Sigmoid colon (tissue), 7 donors: ENCODE results near the gene OXLD1. TPM values are rescaled to one million over a fixed set of nuclear protein-coding genes. Genes with fewer than 3 reads are reported as not detected.
A peak's percentile ranks its signal among the peaks of the same experiment; 100 is the strongest.

Source experiments
- DNase-seq: peaks from one replicate; pipeline ENCODE4 v3.0.0-alpha.2; 2019
- H3K27ac ChIP-seq, 4 donors: fragments of 200-600 bp; sonication (generic); one replicate each; pipeline ENCODE4 v1.5.1; 2016 to 2019; ENCODE audit warnings: mild to moderate bottlenecking in 1 of 4
- H3K27me3 ChIP-seq, 3 donors: fragments of 200-600 bp; sonication (generic); one replicate each; pipeline ENCODE4 v1.5.1; 2019; ENCODE audit warnings: mild to moderate bottlenecking in 1 of 3
- H3K36me3 ChIP-seq, 4 donors: fragments of 200-600 bp; sonication (generic); one replicate each; pipeline ENCODE4 v1.5.1; 2016 to 2019
- H3K4me1 ChIP-seq, 4 donors: fragments of 200-600 bp; sonication (generic); one replicate each; pipeline ENCODE4 v1.5.1; 2017 to 2019
- H3K4me3 ChIP-seq, 4 donors: fragments of 200-600 bp; sonication (generic); one replicate each; pipeline ENCODE4 v1.5.1; 2017 to 2019; ENCODE audit warnings: mild to moderate bottlenecking in 2 of 4, moderate library complexity in 1 of 4
- H3K9me3 ChIP-seq, 4 donors: fragments of 200-600 bp in 3 of 4; sonication (generic) in 3 of 4; one replicate each; pipeline versions ENCODE4 v1.5.1 to v1.6.1; 2013 to 2019
- EP300 ChIP-seq, 4 donors: sonication (generic); formaldehyde crosslinking; IDR thresholded peaks; one replicate each; pipeline ENCODE4 v1.6.1; 2017; ENCODE audit warnings: antibody characterized with exemption in 4 of 4
- POLR2A ChIP-seq, 2 donors: fragments of 450-650 bp; IDR thresholded peaks; one replicate each; pipeline ENCODE4 v1.6.1; 2016; ENCODE audit warnings: antibody characterized with exemption in 2 of 2, mild to moderate bottlenecking in 2 of 2, moderate library complexity in 2 of 2
- POLR2AphosphoS5 ChIP-seq, 4 donors: sonication (generic); formaldehyde crosslinking; IDR thresholded peaks; one replicate each; pipeline ENCODE4 v1.6.1; 2017; ENCODE audit warnings: antibody characterized with exemption in 4 of 4
- WGBS, 2 donors: extraction: QIAGEN DNeasy Blood & Tissue Kit; methylation state at CpG; one replicate each; pipeline ENCODE4 v1.1.7; 2013; 5-methylcytosine and 5-hydroxymethylcytosine counted together
- intact Hi-C: fragments of 100-400 bp; cut with DNase I; formaldehyde crosslinking; loops from one replicate; pipeline ENCODE4 v1.15.1; 2023
- polyA plus RNA-seq, 3 donors: library from polyadenylated mRNA; stranded (reverse); fragments of 200-250 nt; gene quantifications; one replicate each; pipeline ENCODE4 v1.2.3, GENCODE V29; 2013
- total RNA-seq, 4 donors: library from RNA; depleted of rRNA; stranded (reverse); fragments of >200 nt; gene quantifications; one replicate each; pipeline ENCODE4 v1.1.0, GENCODE V29; 2016
- TF ChIP-seq, protein P1 (sequence below), 4 experiments: fragments of 450-650 bp in 3 of 4; fragments of 200-600 bp in 1 of 4; IDR thresholded peaks; one replicate each; pipeline ENCODE4 v1.5.1; 2016 to 2019; ENCODE audit warnings: antibody characterized with exemption in 4 of 4, mild to moderate bottlenecking in 3 of 4, moderate library complexity in 2 of 4
- donor health status: healthy with polysubstance abuse.
- donor health status: Bipolar disorder and iron deficiency.
- donor health status: healthy.

Gene OXLD1
- total and polyA plus RNA-seq, 7 donors = 14.4 to 57.5 (median 36.2) TPM

DNA sequence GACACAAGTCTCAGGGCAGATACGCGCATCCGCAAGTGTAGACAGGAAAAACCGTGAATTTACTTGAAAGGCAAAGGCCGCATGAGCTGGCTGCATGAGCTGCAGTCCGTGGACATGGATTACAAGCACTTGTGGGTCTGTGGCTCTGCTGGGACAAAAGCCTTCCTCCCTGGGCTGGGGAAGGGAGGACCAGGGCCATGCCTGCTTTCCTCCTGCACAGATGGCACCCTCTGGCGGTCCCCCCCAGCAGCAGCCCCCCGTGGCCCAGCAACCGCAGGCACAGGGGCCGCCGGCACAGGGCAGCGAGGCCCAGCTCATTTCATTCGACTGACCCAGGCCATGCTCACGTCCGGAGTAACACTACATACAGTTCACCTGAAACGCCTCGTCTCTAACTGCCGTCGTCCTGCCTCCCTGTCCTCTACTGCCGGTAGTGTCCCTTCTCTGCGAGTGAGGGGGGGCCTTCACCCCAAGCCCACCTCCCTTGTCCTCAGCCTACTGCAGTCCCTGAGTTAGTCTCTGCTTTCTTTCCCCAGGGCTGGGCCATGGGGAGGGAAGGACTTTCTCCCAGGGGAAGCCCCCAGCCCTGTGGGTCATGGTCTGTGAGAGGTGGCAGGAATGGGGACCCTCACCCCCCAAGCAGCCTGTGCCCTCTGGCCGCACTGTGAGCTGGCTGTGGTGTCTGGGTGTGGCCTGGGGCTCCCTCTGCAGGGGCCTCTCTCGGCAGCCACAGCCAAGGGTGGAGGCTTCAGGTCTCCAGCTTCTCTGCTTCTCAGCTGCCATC lies 35.1 kb upstream of the OXLD1 start:
- Histone ChIP-seq H3K27ac (peak overlapping the region in 3 of 4 donors; percentile 95 to 98 (median 96)), H3K4me3 (peak overlapping the region in 1 of 4 donors; percentile 92), H3K27me3 (no peaks in the 10 kb centered on the region), H3K36me3 (peaks cover 22 to 74% (median 25%) of the 10 kb centered on the region in 4 donors), H3K9me3 (no peaks in the 10 kb centered on the region), H3K4me1 (peaks cover 0 to 39% (median 32%) of the 10 kb centered on the region in 4 donors)
- no peak for DNase-seq
- 67 to 77% methylated on average over 23 of the region's 23 CpGs for WGBS, 2 donors
- TF ChIP-seq POLR2A (IDR thresholded peaks at IDR 0.05) (no peak), EP300 (IDR thresholded peaks at IDR 0.05) (no peak), POLR2AphosphoS5 (IDR thresholded peaks at IDR 0.05) (no peak)
- TF ChIP-seq, protein P1, sequence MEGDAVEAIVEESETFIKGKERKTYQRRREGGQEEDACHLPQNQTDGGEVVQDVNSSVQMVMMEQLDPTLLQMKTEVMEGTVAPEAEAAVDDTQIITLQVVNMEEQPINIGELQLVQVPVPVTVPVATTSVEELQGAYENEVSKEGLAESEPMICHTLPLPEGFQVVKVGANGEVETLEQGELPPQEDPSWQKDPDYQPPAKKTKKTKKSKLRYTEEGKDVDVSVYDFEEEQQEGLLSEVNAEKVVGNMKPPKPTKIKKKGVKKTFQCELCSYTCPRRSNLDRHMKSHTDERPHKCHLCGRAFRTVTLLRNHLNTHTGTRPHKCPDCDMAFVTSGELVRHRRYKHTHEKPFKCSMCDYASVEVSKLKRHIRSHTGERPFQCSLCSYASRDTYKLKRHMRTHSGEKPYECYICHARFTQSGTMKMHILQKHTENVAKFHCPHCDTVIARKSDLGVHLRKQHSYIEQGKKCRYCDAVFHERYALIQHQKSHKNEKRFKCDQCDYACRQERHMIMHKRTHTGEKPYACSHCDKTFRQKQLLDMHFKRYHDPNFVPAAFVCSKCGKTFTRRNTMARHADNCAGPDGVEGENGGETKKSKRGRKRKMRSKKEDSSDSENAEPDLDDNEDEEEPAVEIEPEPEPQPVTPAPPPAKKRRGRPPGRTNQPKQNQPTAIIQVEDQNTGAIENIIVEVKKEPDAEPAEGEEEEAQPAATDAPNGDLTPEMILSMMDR (IDR thresholded peaks at IDR 0.05) = no peak
- intact Hi-C loops = loop anchor here (2.0 kb wide), 1 partner anchor 17 kb away; the partner anchor contains the start of gene HGS

DNA sequence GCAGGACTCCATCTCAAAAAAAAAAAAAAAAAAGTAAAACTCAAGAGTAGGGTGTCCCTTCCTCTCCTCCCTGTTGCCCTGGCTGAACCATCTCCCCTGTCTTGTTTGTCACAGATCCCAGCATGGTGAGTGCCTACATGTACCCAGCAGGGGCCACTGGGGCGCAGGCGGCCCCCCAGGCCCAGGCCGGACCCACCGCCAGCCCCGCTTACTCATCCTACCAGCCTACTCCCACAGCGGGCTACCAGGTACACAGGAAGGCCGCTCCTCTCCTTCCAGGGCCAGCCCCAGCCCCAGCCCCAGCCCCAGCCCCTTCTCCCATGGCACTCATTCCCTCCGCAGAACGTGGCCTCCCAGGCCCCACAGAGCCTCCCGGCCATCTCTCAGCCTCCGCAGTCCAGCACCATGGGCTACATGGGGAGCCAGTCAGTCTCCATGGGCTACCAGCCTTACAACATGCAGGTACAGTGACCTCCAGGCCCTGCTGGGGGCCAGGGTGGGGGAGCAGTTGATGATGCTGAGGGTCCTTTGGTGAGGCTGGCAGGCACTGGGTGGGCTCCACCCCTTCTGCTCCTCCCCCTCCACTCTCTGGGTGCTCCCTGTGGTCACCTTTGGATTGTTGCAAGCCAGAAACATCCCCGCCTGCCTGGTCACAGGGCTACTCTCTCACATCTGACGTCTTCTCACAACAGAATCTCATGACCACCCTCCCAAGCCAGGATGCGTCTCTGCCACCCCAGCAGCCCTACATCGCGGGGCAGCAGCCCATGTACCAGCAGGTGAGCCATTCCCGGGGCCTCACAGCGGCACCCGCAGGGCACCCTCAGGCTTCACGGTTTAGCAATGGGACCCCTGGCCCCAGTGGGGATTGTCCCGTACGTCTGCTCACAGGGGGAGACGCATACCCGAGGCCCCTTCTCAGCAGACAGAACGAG lies 34.2 kb upstream of the OXLD1 start:
- peaks cover 0 to 39% (median 32%) of the 10 kb centered on the region in 4 donors for H3K4me1 ChIP-seq
- H3K27me3 ChIP-seq = no peaks in the 10 kb centered on the region
- H3K9me3 ChIP-seq = no peaks in the 10 kb centered on the region
- peaks cover 30 to 74% (median 31%) of the 10 kb centered on the region in 4 donors for H3K36me3 ChIP-seq
- TF ChIP-seq POLR2A (IDR thresholded peaks at IDR 0.05) (no peak), POLR2AphosphoS5 (IDR thresholded peaks at IDR 0.05) (no peak), EP300 (IDR thresholded peaks at IDR 0.05) (no peak)
- TF ChIP-seq, protein P1 (IDR thresholded peaks at IDR 0.05) = no peak
- WGBS, 2 donors = 91 to 92% methylated on average over 25 of the region's 25 CpGs
- H3K4me3 ChIP-seq = no peak overlapping the region
- no peak for DNase-seq
- intact Hi-C loops = no loop called here
- no peak overlapping the region for H3K27ac ChIP-seq

DNA sequence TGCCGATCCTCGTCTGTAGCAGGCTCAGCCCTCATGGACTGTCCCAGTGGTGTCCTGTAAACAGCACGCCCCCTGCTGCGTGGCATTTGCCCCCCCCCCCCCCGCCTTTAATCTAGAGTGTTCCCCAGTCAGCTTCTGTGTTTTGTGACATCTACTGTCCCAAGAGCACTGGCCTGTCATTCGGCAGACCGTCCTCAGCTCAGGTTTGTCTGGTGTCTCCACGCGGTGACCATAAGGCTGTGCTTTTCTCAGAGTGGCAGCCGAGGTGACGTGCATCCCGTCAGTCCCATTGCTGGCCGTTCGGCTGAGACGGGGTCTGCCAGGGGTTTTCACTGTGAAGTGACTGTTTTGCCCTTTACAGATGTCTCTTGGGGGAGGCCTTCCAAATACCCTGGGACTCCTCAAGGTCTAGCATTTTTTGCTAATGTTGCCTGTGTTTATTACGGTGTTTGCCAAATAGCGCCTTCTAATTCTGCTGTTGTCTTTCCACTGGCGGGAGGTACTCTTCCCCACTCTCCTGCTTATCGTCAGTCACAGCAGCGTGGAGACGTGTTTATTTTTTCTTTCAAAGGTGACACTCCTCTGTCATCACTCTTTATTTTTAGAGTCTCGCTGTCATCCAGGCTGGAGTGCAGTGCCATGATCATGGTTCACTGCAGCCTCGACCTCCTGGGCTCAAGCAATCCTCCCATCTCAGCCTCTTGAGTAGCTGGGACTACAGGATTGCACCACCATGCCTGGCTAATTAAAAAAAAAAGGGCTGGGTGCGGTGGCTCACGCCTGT lies 31.0 kb upstream of the OXLD1 start:
- TF ChIP-seq, protein P1 (IDR thresholded peaks at IDR 0.05) = no peak
- TF ChIP-seq POLR2AphosphoS5 (IDR thresholded peaks at IDR 0.05) (no peak), EP300 (IDR thresholded peaks at IDR 0.05) (no peak), POLR2A (IDR thresholded peaks at IDR 0.05) (no peak)
- intact Hi-C loops = no loop called here
- H3K9me3 ChIP-seq = no peaks in the 10 kb centered on the region
- H3K36me3 ChIP-seq = peaks cover 48 to 93% (median 56%) of the 10 kb centered on the region in 4 donors
- 89 to 90% methylated on average over 25 of the region's 25 CpGs for WGBS, 2 donors
- no peaks in the 10 kb centered on the region for H3K27me3 ChIP-seq
- H3K4me1 ChIP-seq = peaks cover 0 to 22% (median 20%) of the 10 kb centered on the region in 4 donors
- H3K27ac ChIP-seq = no peak overlapping the region
- H3K4me3 ChIP-seq = no peak overlapping the region
- no peak for DNase-seq

DNA sequence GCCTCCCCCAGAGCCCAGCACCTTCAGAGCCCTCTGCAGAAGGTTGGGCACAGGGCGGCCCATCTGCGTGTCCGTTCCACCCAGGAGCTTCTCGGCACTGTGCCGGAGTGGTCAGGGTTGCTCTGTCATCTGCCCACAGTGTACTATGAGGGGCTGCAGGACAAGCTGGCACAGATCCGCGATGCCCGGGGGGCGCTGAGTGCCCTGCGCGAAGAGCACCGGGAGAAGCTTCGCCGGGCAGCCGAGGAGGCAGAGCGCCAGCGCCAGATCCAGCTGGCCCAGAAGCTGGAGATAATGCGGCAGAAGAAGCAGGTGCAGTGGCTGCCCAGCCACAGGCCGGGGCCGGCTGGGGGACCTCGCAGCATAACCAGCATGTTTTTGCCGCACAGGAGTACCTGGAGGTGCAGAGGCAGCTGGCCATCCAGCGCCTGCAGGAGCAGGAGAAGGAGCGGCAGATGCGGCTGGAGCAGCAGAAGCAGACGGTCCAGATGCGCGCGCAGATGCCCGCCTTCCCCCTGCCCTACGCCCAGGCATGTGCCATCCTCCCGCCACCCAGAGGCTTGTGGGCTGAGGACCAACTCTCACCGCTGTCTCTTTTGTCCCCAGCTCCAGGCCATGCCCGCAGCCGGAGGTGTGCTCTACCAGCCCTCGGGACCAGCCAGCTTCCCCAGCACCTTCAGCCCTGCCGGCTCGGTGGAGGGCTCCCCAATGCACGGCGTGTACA lies 30.0 kb upstream of the OXLD1 start:
- 96 to 97% methylated on average over 40 of the region's 40 CpGs for WGBS, 2 donors
- intact Hi-C loops = no loop called here
- Histone ChIP-seq H3K4me1 (peaks cover 0 to 11% (median 9%) of the 10 kb centered on the region in 4 donors), H3K36me3 (peaks cover 53 to 99% (median 66%) of the 10 kb centered on the region in 4 donors), H3K27me3 (no peaks in the 10 kb centered on the region), H3K9me3 (no peaks in the 10 kb centered on the region), H3K27ac (no peak overlapping the region), H3K4me3 (no peak overlapping the region)
- no peak for TF ChIP-seq POLR2A (IDR thresholded peaks at IDR 0.05)
- no peak for TF ChIP-seq POLR2AphosphoS5 (IDR thresholded peaks at IDR 0.05)
- TF ChIP-seq EP300 (IDR thresholded peaks at IDR 0.05) = no peak
- TF ChIP-seq, protein P1 (IDR thresholded peaks at IDR 0.05) = no peak
- DNase-seq = no peak
